SK-N-SH (cell line): ENCODE measurements around the gene NCK1.
A peak's percentile ranks its signal among the peaks of the same experiment; 100 is the strongest.

Experiments
- EP300 ChIP-seq, 2 experiments: IDR thresholded peaks; 2 replicates each; pipeline versions ENCODE4 v1.4.0 to v1.6.1; 2012; ENCODE audit warnings: borderline replicate concordance in 1 of 2, low read depth in 1 of 2, low read length in 1 of 2
- POLR2AphosphoS5 ChIP-seq: IDR thresholded peaks from 2 replicates; pipeline ENCODE4 v1.6.1; 2012; ENCODE audit warnings: low read depth, low read length
- RAD21 ChIP-seq: IDR thresholded peaks from 2 replicates; pipeline ENCODE4 v1.6.1; 2012; ENCODE audit warnings: mild to moderate bottlenecking, low read length
- RCOR1 ChIP-seq: fragments of 150-350 bp; IDR thresholded peaks from 2 replicates; pipeline ENCODE4 v1.6.1; 2017; ENCODE audit warnings: antibody characterized with exemption, low read length
- SIN3A ChIP-seq: IDR thresholded peaks from 2 replicates; pipeline ENCODE4 v1.6.1; 2012; ENCODE audit warnings: low read depth, mild to moderate bottlenecking, low read length, moderate library complexity, borderline replicate concordance
- SMC3 ChIP-seq: IDR thresholded peaks from 2 replicates; pipeline ENCODE4 v1.6.1; 2012; ENCODE audit warnings: low read depth, low read length, improper control_type of control experiment
- TCF12 ChIP-seq: IDR thresholded peaks from 2 replicates; pipeline ENCODE4 v1.4.0; 2012
- TF ChIP-seq, protein P1 (sequence below): fragments of 200-600 bp; sonication (generic); IDR thresholded peaks from 2 replicates; pipeline ENCODE4 v1.6.1; 2017; ENCODE audit warnings: antibody characterized with exemption, mild to moderate bottlenecking, moderate library complexity
- TF ChIP-seq, protein P2 (sequence below): IDR thresholded peaks from 2 replicates; pipeline ENCODE4 v1.6.1; 2012; ENCODE audit warnings: mild to moderate bottlenecking, low read depth, low read length, moderate library complexity
- TF ChIP-seq, protein P3 (sequence below): IDR thresholded peaks from 2 replicates; pipeline ENCODE4 v1.4.0; 2012; ENCODE audit warnings: low read depth
- TF ChIP-seq, protein P4 (sequence below): IDR thresholded peaks from 2 replicates; pipeline ENCODE4 v1.4.0; 2012; ENCODE audit warnings: low read depth, borderline replicate concordance
- TF ChIP-seq, protein P5 (sequence below): fragments of 150-350 bp; IDR thresholded peaks from 2 replicates; pipeline ENCODE4 v1.6.1; 2016; ENCODE audit warnings: mild to moderate bottlenecking, low read depth, low read length
- TF ChIP-seq, protein P6 (sequence below): IDR thresholded peaks from 2 replicates; pipeline ENCODE4 v1.4.0; 2012; ENCODE audit warnings: low read depth, borderline replicate concordance

DNA sequence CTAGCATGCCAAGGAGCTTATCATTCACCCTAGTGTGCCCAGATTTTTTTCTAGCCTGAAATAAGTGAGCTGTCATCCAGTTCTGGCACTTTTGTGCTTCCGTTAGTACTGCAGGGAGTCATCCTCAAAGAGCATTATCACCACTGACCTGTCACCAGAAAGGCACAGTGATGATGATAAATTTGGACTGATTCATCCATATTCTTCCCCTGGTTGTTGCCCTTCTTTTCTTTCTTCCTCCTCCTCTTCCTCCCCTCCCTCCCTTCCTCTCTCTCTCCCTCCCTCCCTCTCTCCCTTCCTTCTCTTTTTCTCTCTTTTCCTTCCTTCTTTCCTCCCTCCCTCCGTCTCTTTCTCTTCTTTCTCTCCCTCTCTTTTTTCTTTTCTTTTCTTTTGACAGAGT is 21.8 kb upstream of the NCK1 start:
- TF ChIP-seq SIN3A: no peak
- TF ChIP-seq POLR2AphosphoS5: no peak
- TF ChIP-seq, protein P1, sequence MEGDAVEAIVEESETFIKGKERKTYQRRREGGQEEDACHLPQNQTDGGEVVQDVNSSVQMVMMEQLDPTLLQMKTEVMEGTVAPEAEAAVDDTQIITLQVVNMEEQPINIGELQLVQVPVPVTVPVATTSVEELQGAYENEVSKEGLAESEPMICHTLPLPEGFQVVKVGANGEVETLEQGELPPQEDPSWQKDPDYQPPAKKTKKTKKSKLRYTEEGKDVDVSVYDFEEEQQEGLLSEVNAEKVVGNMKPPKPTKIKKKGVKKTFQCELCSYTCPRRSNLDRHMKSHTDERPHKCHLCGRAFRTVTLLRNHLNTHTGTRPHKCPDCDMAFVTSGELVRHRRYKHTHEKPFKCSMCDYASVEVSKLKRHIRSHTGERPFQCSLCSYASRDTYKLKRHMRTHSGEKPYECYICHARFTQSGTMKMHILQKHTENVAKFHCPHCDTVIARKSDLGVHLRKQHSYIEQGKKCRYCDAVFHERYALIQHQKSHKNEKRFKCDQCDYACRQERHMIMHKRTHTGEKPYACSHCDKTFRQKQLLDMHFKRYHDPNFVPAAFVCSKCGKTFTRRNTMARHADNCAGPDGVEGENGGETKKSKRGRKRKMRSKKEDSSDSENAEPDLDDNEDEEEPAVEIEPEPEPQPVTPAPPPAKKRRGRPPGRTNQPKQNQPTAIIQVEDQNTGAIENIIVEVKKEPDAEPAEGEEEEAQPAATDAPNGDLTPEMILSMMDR: no peak
- TF ChIP-seq, protein P2, sequence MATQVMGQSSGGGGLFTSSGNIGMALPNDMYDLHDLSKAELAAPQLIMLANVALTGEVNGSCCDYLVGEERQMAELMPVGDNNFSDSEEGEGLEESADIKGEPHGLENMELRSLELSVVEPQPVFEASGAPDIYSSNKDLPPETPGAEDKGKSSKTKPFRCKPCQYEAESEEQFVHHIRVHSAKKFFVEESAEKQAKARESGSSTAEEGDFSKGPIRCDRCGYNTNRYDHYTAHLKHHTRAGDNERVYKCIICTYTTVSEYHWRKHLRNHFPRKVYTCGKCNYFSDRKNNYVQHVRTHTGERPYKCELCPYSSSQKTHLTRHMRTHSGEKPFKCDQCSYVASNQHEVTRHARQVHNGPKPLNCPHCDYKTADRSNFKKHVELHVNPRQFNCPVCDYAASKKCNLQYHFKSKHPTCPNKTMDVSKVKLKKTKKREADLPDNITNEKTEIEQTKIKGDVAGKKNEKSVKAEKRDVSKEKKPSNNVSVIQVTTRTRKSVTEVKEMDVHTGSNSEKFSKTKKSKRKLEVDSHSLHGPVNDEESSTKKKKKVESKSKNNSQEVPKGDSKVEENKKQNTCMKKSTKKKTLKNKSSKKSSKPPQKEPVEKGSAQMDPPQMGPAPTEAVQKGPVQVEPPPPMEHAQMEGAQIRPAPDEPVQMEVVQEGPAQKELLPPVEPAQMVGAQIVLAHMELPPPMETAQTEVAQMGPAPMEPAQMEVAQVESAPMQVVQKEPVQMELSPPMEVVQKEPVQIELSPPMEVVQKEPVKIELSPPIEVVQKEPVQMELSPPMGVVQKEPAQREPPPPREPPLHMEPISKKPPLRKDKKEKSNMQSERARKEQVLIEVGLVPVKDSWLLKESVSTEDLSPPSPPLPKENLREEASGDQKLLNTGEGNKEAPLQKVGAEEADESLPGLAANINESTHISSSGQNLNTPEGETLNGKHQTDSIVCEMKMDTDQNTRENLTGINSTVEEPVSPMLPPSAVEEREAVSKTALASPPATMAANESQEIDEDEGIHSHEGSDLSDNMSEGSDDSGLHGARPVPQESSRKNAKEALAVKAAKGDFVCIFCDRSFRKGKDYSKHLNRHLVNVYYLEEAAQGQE: no peak
- TF ChIP-seq EP300 (IDR thresholded peaks at IDR 0.05; ENCODE audit: borderline replicate concordance in 1 of 2, low read depth in 1 of 2, low read length in 1 of 2): no peak
- TF ChIP-seq, protein P3, sequence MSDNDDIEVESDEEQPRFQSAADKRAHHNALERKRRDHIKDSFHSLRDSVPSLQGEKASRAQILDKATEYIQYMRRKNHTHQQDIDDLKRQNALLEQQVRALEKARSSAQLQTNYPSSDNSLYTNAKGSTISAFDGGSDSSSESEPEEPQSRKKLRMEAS: no peak
- TF ChIP-seq, protein P4, sequence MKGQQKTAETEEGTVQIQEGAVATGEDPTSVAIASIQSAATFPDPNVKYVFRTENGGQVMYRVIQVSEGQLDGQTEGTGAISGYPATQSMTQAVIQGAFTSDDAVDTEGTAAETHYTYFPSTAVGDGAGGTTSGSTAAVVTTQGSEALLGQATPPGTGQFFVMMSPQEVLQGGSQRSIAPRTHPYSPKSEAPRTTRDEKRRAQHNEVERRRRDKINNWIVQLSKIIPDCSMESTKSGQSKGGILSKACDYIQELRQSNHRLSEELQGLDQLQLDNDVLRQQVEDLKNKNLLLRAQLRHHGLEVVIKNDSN: no peak
- TF ChIP-seq, protein P5, sequence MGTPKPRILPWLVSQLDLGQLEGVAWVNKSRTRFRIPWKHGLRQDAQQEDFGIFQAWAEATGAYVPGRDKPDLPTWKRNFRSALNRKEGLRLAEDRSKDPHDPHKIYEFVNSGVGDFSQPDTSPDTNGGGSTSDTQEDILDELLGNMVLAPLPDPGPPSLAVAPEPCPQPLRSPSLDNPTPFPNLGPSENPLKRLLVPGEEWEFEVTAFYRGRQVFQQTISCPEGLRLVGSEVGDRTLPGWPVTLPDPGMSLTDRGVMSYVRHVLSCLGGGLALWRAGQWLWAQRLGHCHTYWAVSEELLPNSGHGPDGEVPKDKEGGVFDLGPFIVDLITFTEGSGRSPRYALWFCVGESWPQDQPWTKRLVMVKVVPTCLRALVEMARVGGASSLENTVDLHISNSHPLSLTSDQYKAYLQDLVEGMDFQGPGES: no peak
- 0 out of 2 replicates have a peak, but pooled peaks have one; percentile 15 for TF ChIP-seq TCF12
- TF ChIP-seq RCOR1: no peak
- TF ChIP-seq, protein P6, sequence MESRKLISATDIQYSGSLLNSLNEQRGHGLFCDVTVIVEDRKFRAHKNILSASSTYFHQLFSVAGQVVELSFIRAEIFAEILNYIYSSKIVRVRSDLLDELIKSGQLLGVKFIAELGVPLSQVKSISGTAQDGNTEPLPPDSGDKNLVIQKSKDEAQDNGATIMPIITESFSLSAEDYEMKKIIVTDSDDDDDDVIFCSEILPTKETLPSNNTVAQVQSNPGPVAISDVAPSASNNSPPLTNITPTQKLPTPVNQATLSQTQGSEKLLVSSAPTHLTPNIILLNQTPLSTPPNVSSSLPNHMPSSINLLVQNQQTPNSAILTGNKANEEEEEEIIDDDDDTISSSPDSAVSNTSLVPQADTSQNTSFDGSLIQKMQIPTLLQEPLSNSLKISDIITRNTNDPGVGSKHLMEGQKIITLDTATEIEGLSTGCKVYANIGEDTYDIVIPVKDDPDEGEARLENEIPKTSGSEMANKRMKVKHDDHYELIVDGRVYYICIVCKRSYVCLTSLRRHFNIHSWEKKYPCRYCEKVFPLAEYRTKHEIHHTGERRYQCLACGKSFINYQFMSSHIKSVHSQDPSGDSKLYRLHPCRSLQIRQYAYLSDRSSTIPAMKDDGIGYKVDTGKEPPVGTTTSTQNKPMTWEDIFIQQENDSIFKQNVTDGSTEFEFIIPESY: no peak
- TF ChIP-seq RAD21: no peak
- TF ChIP-seq SMC3: no peak
